Activated T-cell treated with anti-CD3 and anti-CD28 coated beads, Interleukin-2, amount 50 U/mL, for 24 hours (primary cell): ENCODE results near the gene CANT1.

Experiments used
- DNase-seq: peaks from one replicate; pipeline ENCODE4 v3.0.0-alpha.2; 2020
- H3K27ac Mint-ChIP-seq: 2 replicates; pipeline ENCODE4 v1.8.0; 2020; ENCODE audit warnings: mild to moderate bottlenecking, mixed read lengths
- H3K27me3 Mint-ChIP-seq: 2 replicates; pipeline ENCODE4 v1.8.0; 2020; ENCODE audit warnings: mixed read lengths
- H3K36me3 Mint-ChIP-seq: 2 replicates; pipeline ENCODE4 v1.8.0; 2020; ENCODE audit warnings: low read depth, mixed read lengths
- H3K4me1 Mint-ChIP-seq: 2 replicates; pipeline ENCODE4 v1.8.0; 2020; ENCODE audit warnings: low read depth, mixed read lengths
- H3K4me3 Mint-ChIP-seq: 2 replicates; pipeline ENCODE4 v1.8.0; 2020; ENCODE audit warnings: mild to moderate bottlenecking, moderate library complexity, mixed read lengths
- H3K9me3 Mint-ChIP-seq: 2 replicates; pipeline ENCODE4 v1.8.0; 2020; ENCODE audit warnings: mixed read lengths

The CANT1 gene

DNA sequence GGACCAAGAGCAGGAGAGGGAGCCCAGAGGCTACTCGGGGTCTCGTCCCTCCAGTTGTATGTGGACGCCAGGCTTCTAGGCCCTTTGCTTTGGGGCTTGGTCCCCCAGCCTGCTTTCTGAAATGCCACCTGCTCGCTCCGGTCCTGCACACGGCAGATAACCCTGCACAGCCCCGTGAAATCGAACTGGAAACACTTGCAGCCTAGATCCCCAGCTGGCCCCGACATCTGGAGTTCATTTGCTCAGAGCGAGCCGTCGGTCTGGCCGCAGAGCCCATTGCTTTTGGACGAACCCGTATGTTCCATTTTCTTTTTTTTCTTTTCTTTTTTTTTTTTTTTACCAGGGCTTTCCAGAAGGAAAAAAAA lies 37.3 kb upstream of the CANT1 start:
- Mint-ChIP-seq H3K4me1 (peaks cover 8% of the 10 kb centered on the region), H3K27ac (no peak overlapping the region), H3K27me3 (peaks cover 18% of the 10 kb centered on the region), H3K9me3 (no peaks in the 10 kb centered on the region), H3K4me3 (no peak overlapping the region), H3K36me3 (no peaks in the 10 kb centered on the region)
- DNase-seq = no peak

DNA sequence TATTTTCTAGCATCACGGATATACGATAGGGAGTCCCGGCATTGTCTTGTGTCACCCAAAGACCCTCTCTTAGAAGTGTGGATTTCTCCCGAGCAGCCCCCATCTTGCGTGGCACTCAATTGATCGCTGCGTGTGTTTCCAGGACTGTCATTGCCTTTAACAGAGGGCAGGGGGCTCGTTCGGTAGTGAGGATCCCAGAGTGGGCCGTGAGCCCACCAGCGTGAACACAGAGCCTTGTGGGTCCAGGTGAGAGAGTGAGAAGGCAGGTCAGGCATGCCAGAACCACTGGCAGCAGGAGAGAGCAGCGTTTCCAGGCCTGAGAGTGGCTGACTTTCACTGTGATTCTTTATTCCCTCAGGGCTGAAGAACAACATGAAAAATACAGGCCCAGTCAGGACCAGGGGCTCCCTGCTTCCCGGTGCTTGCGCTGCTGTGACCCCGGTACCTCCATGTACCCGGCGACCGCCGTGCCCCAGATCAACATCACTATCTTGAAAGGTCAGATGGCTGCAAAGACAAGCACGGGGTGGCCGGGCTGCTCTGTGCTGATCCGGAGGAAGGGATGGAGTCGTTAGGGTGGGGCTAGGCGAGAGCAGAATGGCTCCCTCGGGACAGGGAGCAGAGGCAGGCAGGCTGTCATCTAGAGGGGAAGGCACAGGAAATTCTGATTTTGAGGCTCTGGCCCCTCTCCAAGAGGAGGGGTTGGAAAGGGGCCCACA lies 36.8 kb upstream of the CANT1 start:
- Mint-ChIP-seq H3K4me1 (peaks cover 8% of the 10 kb centered on the region), H3K9me3 (no peaks in the 10 kb centered on the region), H3K36me3 (no peaks in the 10 kb centered on the region), H3K27ac (no peak overlapping the region), H3K4me3 (no peak overlapping the region), H3K27me3 (peaks cover 18% of the 10 kb centered on the region)
- no peak for DNase-seq

- Mint-ChIP-seq H3K4me1 (peaks cover 8% of the 10 kb centered on the region), H3K27ac (no peak overlapping the region), H3K4me3 (no peak overlapping the region), H3K27me3 (peaks cover 18% of the 10 kb centered on the region), H3K9me3 (no peaks in the 10 kb centered on the region), H3K36me3 (no peaks in the 10 kb centered on the region)
- DNase-seq = peak; percentile 79
Measured at GRCh38 chr17:79045842-79046196, 36.3 kb upstream of the CANT1 start.

DNA sequence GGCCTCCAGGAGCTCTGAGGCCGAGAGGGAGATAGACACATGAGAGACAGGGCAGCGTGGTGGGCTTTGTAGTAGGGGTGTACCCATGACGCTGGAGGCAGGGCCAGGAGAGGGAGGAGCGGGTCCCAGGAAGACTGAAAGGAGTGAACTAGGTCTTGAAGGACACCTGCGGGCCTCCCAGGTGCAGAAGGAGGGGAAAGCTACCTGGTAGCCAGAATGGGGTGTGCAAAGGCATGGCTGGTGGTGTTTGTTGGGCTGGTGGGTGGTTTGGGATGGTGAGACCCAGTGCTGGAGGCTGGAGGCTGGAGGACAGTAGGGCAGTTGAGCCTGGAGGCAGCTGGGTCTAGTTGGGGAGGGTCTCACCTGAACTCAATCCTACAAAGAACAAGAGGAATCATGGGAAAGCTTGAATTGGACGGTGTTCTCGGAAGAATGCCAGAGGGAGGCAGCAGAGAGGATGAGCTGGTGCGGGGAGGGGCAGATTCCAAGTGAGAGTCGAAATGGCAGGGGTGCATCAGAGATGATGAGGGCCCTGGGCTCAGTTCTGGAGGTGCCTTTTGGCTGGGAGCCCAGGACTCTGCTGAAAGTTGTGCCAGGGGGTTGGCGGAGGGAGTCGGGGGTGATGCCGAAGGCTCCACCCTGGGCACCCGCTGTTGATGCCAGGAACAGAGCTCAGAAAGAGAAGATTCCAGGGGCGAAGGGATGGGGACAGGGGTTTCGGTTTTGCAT lies 35.6 kb upstream of the CANT1 start:
- Mint-ChIP-seq H3K27ac (no peak overlapping the region), H3K27me3 (peaks cover 18% of the 10 kb centered on the region), H3K36me3 (no peaks in the 10 kb centered on the region), H3K9me3 (no peaks in the 10 kb centered on the region), H3K4me3 (no peak overlapping the region), H3K4me1 (peaks cover 8% of the 10 kb centered on the region)
- DNase-seq = no peak

GRCh38 chr17:79044462-79044861 lies 34.9 kb upstream of the CANT1 start:
- Mint-ChIP-seq H3K4me3 (no peak overlapping the region), H3K27me3 (peaks cover 18% of the 10 kb centered on the region), H3K27ac (no peak overlapping the region)

DNA sequence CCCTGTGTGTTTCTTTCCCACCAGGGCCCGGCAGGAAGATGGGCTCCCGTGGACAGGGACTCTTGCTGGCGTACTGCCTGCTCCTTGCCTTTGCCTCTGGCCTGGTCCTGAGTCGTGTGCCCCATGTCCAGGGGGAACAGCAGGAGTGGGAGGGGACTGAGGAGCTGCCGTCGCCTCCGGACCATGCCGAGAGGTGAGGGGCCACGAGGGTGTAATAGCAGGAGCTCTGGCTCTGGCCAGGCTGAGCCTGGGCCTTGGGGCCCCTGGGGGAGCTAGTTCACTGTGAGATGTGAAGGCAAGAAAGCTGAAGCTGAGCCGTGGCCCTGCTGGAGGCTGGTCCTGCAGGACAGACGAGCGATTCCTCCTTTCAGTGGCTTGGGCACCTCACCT lies 34.4 kb upstream of the CANT1 start:
- peaks cover 18% of the 10 kb centered on the region for H3K27me3 Mint-ChIP-seq
- peaks cover 8% of the 10 kb centered on the region for H3K4me1 Mint-ChIP-seq
- no peak overlapping the region for H3K27ac Mint-ChIP-seq
- no peak for DNase-seq
- no peaks in the 10 kb centered on the region for H3K9me3 Mint-ChIP-seq
- H3K4me3 Mint-ChIP-seq = no peak overlapping the region
- H3K36me3 Mint-ChIP-seq = no peaks in the 10 kb centered on the region

More at GRCh38 chr17:79044462-79044861, 34.9 kb upstream of the CANT1 start:
- Mint-ChIP-seq H3K36me3 (no peaks in the 10 kb centered on the region), H3K9me3 (no peaks in the 10 kb centered on the region), H3K4me1 (peaks cover 8% of the 10 kb centered on the region)
- DNase-seq = no peak

DNA sequence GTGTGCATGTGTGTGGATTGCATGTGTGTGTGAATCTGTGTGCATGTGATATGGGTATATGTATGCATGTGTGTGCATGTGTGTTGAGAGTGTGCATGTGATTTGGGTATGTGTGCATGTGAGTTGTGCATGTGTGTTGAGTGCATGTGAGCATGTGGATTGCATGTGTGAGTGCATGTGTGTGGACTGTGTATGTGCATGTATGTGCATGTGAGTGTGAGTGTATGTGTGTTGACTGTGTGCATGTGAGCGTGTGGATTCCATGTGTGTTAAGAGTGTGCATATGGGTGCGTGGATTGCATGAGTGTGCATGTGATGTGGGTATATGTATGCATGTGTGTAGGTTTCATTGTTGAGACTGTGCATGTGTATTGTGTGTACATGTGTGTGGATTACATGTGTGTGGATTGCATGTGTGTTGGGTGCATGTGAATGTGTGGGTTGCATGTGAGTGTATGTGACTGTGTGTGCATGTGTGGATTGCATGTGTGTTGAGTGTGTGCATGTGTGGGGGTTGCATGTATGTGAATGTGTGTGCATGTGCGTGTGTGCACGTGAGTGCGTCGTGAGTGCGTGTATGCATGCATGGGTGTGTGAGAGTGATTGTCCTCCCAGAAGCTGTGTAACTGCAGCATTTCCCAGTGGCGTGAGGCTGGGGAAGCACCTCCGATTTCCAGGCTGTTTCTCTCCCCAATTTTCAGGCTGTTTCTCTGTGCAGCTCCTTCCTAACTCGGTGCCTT lies 33.8 kb upstream of the CANT1 start:
- H3K27me3 Mint-ChIP-seq = peaks cover 18% of the 10 kb centered on the region
- no peak overlapping the region for H3K27ac Mint-ChIP-seq
- no peaks in the 10 kb centered on the region for H3K36me3 Mint-ChIP-seq
- DNase-seq = no peak
- peaks cover 8% of the 10 kb centered on the region for H3K4me1 Mint-ChIP-seq
- no peak overlapping the region for H3K4me3 Mint-ChIP-seq
- H3K9me3 Mint-ChIP-seq = no peaks in the 10 kb centered on the region

- H3K4me3 Mint-ChIP-seq = no peak overlapping the region
- H3K27me3 Mint-ChIP-seq = peaks cover 18% of the 10 kb centered on the region
- H3K36me3 Mint-ChIP-seq = no peaks in the 10 kb centered on the region
- no peaks in the 10 kb centered on the region for H3K9me3 Mint-ChIP-seq
- DNase-seq = peak; percentile 79
- H3K4me1 Mint-ChIP-seq = peaks cover 8% of the 10 kb centered on the region
- H3K27ac Mint-ChIP-seq = no peak overlapping the region
Measured at GRCh38 chr17:79042421-79043190, 33.0 kb upstream of the CANT1 start.

DNA sequence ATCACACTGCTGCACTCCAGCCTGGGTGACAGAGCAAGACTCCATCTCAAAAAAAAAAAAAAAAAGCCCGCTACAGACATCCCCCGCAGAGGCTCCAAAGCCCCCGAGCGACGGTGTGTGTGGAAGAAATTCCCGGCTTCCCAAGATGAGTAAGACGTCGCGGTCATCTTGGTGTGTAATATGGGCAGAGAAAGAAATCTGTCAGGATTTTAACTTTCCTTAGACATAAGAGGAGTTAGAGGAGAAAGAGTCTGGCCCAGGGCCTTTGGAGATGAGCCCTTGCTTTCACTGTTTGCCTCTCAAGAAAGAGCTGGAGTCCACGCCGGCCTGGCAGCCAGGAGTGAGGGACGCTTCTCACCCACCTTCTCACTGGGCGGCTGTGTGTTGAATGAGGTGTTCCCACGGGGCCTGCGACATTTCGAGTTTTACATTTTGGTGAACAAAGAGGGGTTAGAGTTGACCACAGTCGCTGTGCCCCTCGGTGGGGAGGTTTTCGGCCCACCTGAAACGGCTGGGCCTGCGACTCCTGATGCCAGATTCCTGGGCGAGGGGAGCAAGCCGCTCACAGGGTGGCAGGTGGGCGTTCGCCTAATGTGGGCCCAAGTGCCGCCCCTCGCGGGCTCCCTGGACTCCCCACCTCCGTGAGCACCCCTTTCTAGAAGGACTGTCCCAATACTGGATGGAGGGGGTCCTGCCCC lies 32.3 kb upstream of the CANT1 start:
- H3K27me3 Mint-ChIP-seq = peaks cover 18% of the 10 kb centered on the region
- no peak for DNase-seq

DNA sequence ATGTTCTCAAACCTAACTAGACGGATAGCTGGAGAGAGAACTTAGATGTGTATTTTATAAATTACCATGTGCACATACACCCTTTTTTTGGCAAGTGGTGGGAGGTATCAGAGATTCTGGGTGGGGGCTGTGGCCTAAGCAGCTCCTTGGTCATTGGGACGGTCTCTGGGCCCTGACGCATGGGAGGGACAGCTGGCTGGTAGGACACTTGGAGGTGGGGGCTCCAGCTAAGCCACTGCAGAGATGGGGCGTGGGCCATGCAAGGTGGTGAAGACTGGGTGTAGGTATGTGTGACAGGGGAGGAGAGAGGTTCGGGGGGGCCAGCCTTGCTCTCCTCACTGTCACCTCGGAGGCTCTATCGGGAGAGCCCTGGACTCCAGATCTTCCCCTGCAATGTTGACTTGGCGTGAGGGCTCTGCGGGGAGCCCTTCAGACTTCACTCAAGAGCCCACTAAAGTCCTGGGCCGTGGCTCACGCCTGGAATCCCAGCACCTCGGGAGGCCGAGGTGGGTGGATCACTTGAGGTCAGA lies 31.5 kb upstream of the CANT1 start:
- Mint-ChIP-seq H3K4me3 (no peak overlapping the region), H3K4me1 (peaks cover 8% of the 10 kb centered on the region), H3K36me3 (no peaks in the 10 kb centered on the region), H3K9me3 (no peaks in the 10 kb centered on the region), H3K27me3 (peaks cover 16% of the 10 kb centered on the region), H3K27ac (no peak overlapping the region)
- DNase-seq = no peak

More for the DNA sequence above, 32.3 kb upstream of the CANT1 start:
- Mint-ChIP-seq H3K4me3 (no peak overlapping the region), H3K36me3 (no peaks in the 10 kb centered on the region), H3K9me3 (no peaks in the 10 kb centered on the region), H3K4me1 (peaks cover 8% of the 10 kb centered on the region), H3K27ac (no peak overlapping the region)

DNA sequence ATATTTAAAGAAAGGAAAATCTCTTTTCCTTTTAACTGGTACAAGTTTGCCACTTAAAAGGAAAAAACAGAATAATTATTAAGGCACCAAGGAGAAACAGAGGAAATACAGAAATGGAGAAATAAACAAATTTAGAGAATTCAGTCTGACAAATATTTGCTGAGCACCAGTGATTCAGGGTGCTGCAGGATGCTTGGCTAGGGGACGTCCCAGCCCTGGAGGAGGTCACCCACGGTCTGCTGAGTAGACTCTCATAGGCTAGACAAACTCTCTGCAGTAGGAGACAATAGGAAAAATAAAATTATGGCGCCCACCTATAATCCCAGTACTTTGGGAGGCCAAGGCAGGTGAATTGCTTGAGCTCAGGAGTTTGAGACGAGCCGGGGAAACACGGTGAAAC lies 30.3 kb upstream of the CANT1 start:
- no peaks in the 10 kb centered on the region for H3K36me3 Mint-ChIP-seq
- H3K9me3 Mint-ChIP-seq = no peaks in the 10 kb centered on the region
- peaks cover 3% of the 10 kb centered on the region for H3K4me1 Mint-ChIP-seq
- H3K4me3 Mint-ChIP-seq = no peak overlapping the region
- no peak for DNase-seq
- H3K27ac Mint-ChIP-seq = no peak overlapping the region
- H3K27me3 Mint-ChIP-seq = peaks cover 4% of the 10 kb centered on the region

- Mint-ChIP-seq H3K4me3 (no peak overlapping the region), H3K27ac (no peak overlapping the region), H3K9me3 (no peaks in the 10 kb centered on the region), H3K36me3 (no peaks in the 10 kb centered on the region), H3K27me3 (no peaks in the 10 kb centered on the region), H3K4me1 (peaks cover 3% of the 10 kb centered on the region)
- no peak for DNase-seq
Measured at GRCh38 chr17:79039171-79039570, 29.6 kb upstream of the CANT1 start.

DNA sequence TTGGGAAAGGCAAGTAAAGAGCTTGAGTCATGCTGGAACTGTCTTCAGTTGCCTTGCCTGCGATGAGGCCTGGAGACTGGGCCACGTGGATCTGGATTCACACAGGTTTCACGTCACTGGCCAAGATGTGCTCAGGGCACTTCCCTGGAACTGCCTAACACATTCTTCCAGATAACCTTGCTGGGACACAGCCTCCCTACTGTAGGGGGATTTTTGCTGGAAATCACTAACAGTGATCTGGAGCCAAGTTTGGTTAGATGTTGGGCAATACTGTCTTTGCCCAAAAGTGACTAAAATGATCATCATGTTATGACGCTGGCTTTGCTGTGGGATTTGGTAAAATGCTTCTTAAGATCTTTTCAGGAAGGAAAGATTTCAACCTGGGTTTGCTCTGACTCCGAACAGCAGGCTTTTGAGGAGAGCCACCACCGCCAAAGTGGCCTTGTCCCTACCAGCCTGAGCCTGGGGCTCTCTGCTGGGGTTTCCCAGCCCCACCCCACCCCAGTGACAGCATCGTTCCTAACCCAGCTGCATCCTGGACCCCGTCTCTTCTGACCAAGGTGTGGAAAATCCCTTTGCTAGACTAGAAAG lies 29.1 kb upstream of the CANT1 start:
- peaks cover 3% of the 10 kb centered on the region for H3K4me1 Mint-ChIP-seq
- H3K4me3 Mint-ChIP-seq = no peak overlapping the region
- no peaks in the 10 kb centered on the region for H3K9me3 Mint-ChIP-seq
- no peaks in the 10 kb centered on the region for H3K27me3 Mint-ChIP-seq
- DNase-seq = no peak
- H3K27ac Mint-ChIP-seq = no peak overlapping the region
- no peaks in the 10 kb centered on the region for H3K36me3 Mint-ChIP-seq
